ACHN (cell line): ENCODE measurements around the gene PRR12.

ENCODE experiments used
- DNase-seq: peaks from one replicate; pipeline ENCODE4 v3.0.0-alpha.2; 2015
- in situ Hi-C: cut with HindIII; loops from 2 replicates; pipeline ENCODE4 v1.10.0; 2017; ENCODE audit warnings: low sequenced_read_pairs, low pct_ligation_motif_present, low pct_unique_long_range_greater_than_20kb

Gene PRR12, protein sequence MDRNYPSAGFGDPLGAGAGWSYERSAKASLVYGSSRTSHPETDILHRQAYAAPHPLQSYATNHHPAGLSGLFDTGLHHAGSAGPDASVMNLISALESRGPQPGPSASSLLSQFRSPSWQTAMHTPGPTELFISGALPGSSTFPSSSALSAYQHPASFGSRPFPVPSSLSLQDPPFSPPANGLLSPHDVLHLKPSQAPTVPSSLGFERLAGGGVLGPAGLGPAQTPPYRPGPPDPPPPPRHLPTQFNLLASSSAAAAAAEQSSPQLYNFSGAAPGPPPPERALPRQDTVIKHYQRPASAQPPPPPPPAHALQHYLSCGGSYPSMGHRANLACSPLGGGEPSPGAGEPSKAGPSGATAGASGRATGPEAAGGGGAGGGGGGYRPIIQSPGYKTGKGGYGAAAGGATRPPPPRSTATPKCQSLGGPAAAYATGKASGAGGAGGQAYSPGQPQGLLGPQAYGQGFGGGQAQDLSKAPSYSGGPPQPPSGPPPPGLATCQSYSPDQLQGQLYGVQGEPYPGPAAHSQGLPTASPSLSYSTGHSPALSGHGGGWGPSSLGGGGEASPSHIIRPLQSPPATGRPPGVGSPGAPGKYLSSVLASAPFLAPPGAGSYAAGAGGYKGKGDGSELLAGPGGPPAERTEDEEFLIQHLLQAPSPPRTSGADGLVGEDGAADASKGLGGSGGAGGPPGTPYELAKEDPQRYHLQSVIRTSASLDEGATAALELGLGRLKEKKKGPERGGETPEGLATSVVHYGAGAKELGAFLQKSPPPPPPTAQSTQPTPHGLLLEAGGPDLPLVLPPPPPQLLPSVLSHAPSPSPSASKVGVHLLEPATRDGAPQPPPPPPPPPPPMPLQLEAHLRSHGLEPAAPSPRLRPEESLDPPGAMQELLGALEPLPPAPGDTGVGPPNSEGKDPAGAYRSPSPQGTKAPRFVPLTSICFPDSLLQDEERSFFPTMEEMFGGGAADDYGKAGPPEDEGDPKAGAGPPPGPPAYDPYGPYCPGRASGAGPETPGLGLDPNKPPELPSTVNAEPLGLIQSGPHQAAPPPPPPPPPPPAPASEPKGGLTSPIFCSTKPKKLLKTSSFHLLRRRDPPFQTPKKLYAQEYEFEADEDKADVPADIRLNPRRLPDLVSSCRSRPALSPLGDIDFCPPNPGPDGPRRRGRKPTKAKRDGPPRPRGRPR (N-terminal part only)

GRCh38 chr19:49590971-49591730 is at the start of gene PRR12:
PRR12 (plus strand) TSS chr19:49591182; CDS start chr19:49591655, 473 bp downstream.
- in situ Hi-C loops: no loop called here
- peak; percentile 60 for DNase-seq

DNA sequence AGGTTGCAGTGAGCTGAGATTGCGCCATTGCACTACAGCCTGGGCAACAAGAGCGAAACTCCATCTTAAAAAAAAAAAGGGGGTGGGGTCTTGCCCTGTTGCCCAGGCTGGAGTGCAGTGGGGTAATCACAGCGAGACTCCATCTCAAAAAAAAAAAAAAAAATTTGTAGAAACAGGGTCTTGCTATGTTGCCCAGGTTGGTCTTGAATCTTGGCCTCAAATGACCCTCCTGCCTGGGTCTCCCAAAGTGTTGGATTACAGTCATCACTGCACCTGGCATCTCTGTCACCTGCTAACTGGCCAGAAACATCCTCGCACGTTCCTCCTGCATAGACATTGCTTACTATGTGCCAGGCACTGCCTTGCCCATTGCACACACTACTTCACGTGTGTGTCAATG is 49.1 kb upstream of the PRR12 start:
- in situ Hi-C loops: no loop called here
- no peak for DNase-seq

- in situ Hi-C loops: no loop called here
- no peak for DNase-seq
Measured at GRCh38 chr19:49542446-49542845, 48.5 kb upstream of the PRR12 start.

GRCh38 chr19:49543032-49543431 is 48.0 kb upstream of the PRR12 start:
- in situ Hi-C loops: no loop called here
- no peak for DNase-seq

GRCh38 chr19:49544154-49544553 is 46.8 kb upstream of the PRR12 start:
- DNase-seq: no peak
- in situ Hi-C loops: no loop called here

- DNase-seq: peak; percentile 85
- in situ Hi-C loops: no loop called here
Measured at GRCh38 chr19:49546825-49547565, 44.0 kb upstream of the PRR12 start.

- no peak for DNase-seq
- in situ Hi-C loops: no loop called here
Measured at GRCh38 chr19:49549045-49549444, 41.9 kb upstream of the PRR12 start.

GRCh38 chr19:49551531-49551930 is 39.5 kb upstream of the PRR12 start:
- in situ Hi-C loops: no loop called here
- no peak for DNase-seq

GRCh38 chr19:49552749-49553148 is 38.2 kb upstream of the PRR12 start:
- in situ Hi-C loops: no loop called here
- DNase-seq: no peak

- no peak for DNase-seq
Measured at GRCh38 chr19:49553451-49554271, 37.3 kb upstream of the PRR12 start.

DNA sequence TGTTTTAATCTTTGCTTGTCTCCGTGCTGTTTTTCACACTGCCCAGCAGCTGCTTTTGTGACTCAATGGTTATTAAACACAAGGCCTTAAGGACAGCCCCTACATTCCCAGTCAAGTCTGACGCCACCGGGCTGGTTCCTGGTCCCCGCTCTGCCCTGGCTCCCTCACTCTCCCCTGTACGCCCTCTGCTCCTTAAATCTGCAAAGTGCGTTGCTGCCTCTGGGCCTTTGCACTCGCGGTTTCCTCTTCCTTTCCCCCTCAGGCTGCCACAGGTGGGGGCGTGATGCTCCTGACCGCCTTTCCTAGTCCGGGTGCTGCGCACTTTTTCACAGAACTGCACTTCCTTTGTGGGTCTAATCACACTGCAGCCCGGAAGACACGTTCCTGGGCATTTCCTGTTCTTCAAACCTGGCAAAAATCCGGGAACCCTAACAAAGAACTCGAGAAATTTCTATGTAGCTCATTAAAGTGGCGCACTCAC is 36.2 kb upstream of the PRR12 start:
- no peak for DNase-seq
- in situ Hi-C loops: no loop called here

More at GRCh38 chr19:49553451-49554271, 37.3 kb upstream of the PRR12 start:
- in situ Hi-C loops: no loop called here

- peak; percentile 42 for DNase-seq
- in situ Hi-C loops: no loop called here
Measured at GRCh38 chr19:49555600-49556411, 35.2 kb upstream of the PRR12 start.

- no peak for DNase-seq
- in situ Hi-C loops: no loop called here
Measured at GRCh38 chr19:49556412-49557398, 34.3 kb upstream of the PRR12 start.

- in situ Hi-C loops: no loop called here
- DNase-seq: no peak
Measured at GRCh38 chr19:49557641-49558325, 33.2 kb upstream of the PRR12 start.
